HuH-7.5 (cell line): ENCODE measurements around the gene LRRC41.
"Not testable (repeated sequence)": the region's sequence is repeated elsewhere in the genome, so short reads cannot be mapped to it uniquely, and the experiment has no call there.

ENCODE experiments used
- DNase-seq: peaks from one replicate; pipeline ENCODE4 v3.0.0; 2011; ENCODE audit warnings: low spot score

The LRRC41 gene

DNA sequence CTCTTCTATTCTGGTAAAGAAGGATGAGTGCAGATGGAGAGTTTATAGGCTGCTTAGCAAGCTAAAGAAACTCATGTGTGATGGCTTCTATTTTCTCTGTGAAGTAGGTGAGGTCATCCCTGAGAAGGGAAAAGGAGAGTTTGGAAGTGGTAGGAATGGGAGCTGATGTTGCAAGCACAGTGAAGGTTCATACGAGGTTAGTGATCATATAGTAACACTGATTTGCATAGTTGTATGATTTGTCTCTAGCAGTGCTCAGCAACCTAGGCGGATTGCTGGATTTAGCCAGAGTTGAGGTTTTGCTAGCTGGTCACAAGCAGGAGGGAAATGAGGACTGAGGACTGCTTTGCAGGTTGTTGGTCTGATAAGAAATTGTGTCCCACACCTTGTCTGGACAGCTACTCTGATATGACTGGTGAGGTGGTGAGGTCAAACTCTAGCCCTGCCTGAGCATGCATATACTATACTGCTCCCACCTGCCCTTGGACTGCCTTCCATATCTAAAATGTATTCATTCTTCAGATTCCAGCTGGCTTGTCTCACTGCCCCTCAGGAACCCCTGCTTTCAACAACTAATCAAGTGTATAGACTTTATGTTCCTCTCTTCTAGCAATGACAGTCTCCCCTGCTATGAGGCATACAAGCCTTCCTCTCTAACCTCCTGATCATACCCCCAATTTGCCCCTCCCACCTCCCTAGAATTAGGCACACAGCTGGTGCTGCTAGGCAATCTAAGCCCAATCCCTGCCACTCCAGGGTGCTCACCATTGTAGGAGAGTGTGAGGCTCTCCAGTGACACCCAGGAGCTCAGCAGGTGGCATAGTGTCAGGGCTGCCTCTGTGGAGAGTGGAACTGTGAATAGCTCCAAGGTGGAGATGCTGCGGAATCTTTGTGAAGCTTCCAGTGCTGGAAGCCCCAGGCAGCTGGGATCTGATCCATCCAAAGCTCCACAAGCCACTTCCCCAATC, 18.5 kb downstream of the LRRC41 start:
- DNase-seq = no peak

DNA sequence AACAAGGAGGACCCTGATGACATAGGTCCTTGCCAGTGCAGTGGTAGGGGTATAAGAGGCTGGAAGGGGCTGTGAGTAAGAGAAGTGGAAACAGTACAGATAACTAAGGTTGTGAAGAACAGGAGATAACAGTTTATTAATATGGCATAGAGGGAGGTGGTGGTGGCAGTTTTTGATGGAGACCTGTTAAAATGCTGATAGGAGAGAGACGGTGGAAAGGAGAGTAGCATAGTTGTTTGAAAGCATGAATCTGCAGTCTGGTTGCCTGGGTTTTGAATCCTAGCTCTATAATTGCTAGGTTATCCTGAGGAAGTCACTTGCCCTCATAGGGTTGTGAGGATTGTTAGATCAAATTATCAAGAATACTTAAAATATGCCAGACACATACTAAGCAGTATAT, 19.4 kb downstream of the LRRC41 start:
- no peak for DNase-seq

DNA sequence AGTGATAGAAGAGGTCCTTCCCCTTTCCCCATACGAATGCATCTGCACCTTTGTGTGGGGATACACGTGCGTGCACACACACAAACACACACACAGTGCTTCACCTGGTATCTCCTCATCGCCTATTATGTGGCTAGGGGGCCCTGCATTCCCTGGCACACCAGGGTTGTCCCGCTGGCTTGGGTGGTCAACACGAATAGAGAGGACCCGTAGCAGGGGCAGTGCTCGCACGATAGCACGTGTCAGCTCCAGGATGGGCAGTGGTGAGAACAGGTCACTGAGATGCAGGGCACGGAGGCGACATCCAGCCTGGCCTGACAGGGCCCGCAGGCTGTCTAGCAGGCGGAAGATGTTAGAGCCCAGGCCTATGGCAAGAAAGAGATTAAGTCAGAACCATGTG, 22.4 kb downstream of the LRRC41 start:
- no peak for DNase-seq

DNA sequence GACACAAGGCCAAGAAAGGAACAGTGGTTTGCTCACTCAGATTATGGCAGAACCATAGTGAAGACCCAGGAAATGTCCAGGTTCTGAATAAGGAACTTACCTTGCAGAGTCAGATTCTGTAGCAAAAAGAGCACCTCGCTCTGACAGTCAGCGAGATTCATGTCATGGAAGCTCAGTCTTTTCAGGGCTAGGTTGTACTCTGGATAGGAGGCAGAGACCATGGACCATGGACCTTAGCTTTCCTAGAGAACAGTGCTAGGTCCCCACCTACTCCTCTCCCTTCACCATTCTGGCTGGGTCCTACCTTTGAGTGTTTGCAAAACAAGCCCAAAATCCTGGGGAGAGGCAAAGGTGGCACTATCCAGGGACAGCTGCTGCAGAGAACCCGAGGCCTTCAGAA, 23.3 kb downstream of the LRRC41 start:
- DNase-seq = no peak

DNA sequence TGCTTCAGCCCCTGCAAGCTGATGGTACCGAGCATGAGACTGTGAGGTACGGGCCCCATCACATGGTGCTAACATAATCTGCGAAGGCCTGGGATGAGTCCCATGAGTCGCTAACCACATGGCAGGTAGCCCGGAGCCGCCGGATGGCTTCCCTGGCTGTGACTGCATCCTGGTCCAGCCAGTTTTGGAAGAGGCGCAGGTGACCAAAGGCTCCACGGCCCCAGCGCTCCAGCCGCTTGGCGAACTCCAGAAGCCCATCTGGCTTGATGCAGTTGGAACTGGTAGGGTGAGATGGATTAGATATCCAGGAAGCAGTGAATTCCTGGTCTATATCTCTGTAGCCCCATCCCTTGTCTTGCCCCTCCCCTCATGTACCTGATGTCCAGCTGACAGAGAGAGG, 24.6 kb downstream of the LRRC41 start:
- no peak for DNase-seq

DNA sequence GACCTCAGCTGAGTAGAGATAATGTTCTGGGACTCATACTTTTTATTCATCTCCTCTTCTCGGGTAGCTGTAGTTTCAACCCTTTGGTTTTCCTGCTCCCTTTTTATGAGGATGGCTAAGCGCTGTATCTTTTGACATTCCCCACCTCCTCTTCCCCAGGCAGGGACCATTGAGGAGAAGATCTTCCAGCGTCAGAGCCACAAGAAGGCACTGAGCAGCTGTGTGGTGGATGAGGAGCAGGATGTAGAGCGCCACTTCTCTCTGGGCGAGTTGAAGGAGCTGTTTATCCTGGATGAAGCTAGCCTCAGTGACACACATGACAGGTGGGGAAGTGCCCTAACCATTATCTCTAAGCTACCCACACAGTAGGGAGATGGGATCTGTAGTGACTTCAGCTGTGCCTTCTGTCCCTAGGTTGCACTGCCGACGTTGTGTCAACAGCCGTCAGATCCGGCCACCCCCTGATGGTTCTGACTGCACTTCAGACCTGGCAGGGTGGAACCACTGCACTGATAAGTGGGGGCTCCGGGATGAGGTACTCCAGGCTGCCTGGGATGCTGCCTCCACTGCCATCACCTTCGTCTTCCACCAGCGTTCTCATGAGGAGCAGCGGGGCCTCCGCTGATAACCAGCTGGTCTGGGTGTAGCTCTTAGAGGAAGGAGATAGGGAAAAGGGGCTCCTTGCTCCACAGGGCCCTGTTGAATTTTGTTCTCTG, 25.6 kb downstream of the LRRC41 start:
- DNase-seq = no peak

DNA sequence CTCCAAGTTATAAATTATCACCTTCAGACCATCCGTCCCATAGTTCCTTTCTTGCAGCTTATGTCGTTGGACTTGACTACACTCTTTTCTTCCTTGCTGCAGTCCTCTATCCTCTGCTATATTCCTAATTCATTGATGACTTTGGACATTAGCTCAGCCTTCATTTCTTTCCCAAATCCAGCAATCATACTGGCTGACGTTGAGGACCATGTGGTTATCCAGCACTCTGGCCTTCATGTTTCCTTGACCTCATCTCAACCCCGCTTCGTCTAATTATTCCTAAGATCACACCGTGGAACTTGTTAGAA, 28.4 kb downstream of the LRRC41 start:
- no peak for DNase-seq

DNA sequence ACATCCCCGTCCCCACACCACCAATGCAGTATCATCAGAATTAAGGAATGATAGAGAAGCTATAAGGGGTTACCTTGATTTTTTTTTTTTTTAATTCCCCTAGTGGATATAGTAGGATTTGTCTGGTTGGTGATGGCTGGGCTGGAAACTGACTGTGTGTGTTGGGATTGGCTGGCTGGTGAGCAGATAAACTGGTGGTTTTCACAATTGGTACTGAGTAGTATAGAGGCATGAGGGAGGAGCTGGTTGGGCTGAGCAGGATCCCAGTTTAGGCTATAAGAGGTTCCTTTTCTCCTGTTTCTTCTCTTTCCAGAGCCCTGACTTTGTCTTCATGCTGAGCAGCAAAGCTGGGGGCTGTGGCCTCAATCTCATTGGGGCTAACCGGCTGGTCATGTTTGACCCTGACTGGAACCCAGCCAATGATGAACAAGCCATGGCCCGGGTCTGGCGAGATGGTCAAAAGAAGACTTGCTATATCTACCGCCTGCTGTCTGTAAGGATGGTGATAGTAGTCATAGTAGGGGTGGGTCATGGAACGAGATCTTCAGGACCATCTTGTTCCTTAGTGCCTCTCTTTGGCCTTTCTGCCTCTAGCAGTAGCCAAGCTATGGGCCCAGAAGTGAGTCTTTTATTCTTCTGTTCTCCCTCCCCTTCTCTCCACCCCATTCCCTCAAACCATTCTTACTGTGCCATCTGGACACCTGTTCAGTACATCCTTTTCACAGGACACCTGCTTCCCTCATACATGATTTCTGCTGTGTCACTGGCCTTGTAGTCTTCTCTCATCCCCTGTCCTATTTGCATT, 29.0 kb downstream of the LRRC41 start:
- DNase-seq = no peak

DNA sequence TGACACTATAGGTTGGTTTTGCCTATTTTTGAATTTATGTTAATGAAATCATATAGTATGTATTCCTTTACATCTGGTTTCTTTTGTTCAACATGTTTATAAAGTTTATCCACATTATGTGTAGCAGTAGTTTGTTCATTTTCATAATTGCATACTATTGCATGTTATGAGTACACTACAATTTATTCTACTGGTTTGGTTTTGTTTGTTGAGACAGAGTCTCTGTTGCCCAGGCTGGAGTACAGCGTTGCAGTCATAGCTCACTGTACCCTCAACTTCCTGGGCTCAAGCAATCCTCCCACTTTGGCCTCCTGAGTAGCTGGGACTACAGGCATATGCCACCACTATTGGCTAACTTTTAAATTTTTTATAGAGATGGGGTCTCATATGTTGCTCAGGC, 34.8 kb downstream of the LRRC41 start:
- DNase-seq = no peak

DNA sequence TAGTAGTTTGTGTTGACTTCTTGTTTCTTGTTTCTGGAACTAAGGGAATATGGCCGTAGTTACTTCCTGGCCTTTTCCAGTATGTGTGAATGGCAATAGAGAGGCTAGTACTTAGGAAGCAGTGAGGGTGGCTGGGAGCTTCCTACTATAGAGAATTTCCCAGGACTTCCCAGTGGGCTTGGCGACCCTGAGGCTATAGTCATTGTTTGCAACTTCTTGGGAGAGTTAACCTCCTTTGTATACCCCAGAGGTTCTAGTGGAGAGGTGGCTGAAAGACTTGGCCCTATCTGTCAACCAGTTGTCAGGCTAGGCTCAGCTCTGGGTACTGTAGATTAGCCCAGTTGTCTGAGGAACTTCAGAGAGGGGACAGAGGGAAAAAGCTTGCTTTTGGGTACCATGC, 40.3 kb downstream of the LRRC41 start:
- no peak for DNase-seq

DNA sequence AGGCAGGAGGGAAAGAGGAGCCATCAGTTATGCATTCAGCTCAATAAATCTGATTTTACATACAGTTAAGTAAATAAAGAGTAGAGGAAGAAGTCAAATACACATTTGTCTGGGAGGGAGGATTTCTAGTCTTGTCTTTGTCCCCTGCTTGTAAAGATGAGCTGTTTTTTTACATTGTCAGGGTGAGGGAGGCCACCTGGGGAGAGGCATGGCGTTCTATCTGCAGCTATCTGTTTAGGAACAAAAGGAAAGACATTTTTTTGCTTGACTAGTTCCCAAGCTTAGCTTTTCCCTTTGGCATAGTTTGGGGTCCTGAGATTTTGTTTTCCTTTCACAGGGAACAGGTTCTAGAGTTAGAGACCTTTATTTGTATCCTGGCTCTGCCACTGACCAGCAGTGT, 40.9 kb downstream of the LRRC41 start:
- DNase-seq = no peak

DNA sequence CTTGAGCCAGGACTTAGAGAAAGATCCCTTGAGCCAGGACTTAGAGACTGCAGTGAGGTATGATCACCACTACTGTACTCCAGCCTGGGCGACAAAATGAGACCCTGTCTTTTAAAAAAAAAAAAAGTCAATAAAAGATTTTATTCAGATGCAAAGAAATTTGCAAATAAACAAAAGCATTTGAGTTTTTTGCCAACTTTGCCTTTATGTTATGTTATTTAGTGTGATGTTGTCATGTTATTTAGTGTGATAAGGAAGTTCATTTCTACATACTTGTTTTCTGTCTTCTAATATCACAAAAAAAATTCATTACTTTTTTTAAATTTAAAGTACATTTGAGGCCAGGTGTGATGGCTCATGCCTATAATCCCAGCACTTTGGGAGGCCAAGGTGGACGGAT, 46.9 kb downstream of the LRRC41 start:
- no peak for DNase-seq

DNA sequence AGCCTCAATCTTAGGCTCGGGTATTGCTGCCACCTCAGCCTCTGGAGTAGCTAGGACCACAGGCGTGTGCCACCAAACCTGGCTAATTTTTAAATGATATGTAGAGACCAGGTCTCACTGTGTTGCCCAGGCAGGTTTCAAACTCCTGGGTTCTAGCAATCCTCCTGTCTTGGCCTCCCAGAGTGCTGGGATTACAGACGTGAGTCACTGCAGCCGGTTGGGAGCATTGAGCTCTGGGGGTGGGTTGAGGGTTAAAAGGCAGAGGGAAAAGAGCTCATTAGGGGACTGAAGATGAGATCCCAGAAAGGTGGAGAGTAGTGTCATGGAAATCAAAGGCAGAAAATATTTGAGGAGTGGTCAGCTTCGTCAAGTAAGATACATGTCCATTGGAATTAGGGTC, 48.7 kb downstream of the LRRC41 start:
- DNase-seq = no peak

DNA sequence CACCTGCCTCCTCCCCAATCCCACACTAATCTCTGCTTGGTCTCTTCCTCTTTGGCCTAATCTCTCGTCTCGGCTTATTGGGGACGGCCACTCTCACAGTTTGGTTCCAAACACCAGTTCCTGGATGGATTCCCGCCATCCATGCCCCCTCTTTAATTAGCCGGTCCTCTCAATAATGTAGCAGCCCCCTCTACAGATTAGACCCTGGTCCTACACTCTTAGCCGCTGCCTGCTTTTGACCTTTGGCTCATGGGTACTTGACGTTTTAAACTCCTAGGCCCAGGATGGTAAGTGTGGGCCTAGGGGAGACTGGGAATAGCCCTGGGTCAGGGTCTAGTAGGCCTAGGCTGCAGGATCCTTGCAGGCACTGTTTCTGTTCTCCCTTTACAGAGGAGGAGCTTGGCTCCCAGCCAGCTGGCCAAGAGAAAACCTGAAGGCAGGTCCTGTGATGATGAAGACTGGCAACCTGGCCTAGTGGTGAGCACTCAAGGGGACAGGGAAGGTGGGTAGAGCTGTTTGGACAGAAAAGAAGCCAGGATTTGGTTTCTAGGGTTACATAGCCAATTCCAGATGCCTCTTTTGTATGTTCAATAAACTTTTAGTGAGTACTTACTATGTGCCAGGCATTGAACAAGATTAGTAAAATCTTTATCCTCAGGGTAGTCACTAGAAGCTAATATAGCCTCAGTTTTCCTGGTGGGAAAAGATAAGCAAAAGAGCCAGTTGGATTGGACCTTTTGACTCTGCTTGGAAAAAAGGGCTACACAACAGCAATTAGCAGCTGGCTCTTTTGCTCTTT, 55.1 kb downstream of the LRRC41 start:
- DNase-seq = peak; percentile 25

DNA sequence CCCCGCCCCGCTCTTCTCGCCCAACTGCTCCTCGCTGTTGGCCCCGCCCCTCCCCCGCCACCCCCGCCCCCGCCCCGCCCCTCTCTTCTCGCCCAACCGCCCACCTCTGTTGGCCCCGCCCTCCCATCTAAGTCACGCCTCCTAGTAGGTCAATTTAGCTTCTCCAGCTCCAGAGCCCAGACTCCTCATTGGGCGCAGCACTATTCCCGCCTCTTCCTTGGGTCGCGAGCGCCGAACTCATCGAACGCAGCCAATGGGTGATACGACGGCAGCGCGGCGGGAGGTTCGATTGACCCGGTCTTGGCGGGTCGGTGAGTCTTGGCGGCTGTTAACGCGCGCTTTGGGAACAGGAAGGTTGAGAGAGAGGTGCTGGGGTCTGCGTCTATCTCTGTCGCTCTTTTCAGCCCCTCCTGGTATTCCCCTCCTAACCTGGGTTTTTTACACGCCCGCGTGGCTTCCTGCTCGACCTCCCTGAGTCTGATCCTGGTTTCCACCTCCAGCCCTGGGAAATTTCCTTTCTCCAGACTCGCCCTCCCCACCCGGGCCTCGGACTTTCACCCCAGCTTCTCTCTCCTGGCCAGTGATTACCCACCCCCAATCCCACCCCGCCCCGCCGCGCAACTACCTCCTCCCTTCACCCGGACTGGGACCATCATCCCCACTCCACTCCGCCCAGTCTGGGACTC, 55.8 kb downstream of the LRRC41 start, which contains the start of gene RAD54L:
RAD54L (plus strand) TSS at position 328 of the 686 bp plus-strand sequence. CDS start 643 bp downstream, outside the sequence.
- DNase-seq = peak; percentile 93

DNA sequence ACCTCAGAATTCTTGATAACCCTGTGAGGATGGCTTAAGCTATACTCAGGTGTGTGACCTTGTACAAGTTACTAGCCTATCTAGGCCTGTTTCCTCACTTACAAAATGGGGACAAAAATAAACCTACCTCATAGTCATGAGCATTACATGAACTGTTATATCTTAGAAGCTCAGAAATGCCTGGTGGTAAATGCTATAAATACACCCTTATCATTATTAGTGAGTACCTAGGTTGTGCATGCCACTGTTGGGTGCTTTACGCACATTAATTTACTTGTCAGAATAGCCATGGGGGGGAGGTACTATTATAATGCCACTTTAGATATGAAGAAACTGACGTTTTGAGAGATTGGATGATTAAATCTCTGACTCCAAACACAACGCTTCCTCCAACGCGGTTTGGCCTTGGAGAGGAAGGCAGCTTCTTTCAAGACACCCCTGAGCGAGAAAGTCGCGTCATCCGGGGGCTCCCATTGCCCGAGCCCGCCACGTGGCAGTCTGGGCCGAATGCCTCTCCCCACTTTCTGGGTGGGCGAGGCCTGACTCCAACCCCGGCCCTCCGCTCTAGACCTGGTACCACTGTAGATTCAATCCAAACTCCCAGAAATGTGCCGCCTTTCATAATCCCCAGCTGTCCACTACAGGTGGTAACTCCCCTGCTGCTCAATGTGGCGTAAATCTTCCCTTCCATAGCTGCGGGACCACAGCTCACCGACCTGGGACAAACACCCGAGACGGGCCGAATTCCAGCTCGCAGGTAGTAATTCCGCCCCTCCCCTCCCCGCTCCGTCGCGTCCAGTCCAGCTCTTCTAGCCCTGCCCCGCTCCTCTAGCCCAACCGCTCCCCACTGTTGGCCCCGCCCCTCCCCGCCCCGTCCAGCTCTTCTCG, 56.6 kb downstream of the LRRC41 start:
- peak; percentile 92 for DNase-seq

DNA sequence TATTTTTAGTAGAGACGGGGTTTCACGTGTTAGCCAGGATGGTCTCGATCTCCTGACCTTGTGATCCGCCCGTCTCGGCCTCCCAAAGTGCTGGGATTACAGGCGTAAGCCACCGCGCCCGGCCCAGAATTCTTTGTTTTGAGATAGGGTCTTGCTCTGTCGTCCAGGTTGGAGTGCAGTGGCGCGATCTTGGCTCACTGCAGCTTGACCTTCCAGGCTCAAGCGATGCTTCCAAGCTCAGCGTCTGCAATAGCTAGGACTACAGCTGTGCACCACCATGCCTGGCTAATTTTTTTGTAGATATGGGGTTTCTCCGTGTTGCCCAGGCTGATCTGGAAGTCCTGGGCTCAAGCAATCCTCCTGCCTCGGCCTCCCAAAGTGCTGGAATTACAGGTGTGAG, 57.3 kb downstream of the LRRC41 start:
- not testable (repeated sequence) for DNase-seq

DNA sequence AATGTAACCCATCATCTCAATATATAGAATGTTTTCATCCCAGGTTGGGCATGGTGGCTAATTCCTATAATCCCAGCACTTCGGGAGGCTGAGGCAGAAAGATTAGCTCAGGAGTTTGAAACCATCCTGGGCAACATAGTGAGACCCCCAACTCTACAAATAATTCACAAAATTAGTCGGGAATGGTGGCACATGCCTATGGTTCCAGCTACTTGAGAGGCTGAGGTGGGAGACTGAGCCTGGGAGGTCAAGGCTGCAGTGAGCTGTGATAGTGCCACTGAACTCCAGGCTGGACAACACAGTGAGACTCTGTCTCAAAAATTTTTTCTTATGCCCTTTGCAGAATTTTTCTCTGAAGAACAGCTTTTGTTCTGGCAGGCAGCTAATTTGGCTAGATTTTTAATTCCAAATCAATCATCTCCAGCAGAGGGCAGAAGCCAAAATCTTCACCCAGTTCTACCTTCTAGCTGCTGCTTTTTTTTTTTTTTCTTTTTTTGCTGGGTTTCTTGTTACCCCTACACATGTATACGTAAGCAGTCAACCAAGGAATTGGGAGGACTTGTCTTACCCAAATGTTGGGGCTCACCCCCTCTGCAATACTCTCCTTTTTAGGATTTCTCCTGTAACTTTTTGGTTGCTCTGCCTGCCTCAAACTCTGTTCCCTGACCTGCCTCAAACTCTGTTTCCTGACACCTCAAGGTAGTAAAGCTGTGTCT, 58.6 kb downstream of the LRRC41 start:
- peak; percentile 31 for DNase-seq

DNA sequence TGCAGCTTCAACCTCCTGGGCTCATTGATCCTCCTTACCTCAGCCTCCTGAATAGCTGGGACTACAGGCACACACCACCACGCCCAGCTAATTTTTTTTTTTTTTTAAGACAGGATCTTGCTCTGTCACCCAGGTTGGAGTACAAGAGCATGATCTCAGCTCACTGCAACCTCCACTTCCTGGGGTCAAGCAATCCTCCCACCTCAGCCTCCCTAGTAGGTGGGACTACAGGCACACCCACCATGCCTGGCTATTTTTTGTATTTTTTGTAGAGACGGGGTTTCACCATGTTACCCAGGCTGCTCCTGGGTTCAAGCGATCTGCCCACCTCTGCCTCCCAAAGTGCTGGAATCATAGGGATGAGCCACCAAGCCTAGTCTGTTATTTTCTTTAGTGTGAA, 59.6 kb downstream of the LRRC41 start:
- not testable (repeated sequence) for DNase-seq
